ENCODE results near the gene PACS2.

The PACS2 gene

GRCh38 chr14:105392131-105393090 lies 77.9 kb downstream of the PACS2 start:
- no peak overlapping the region for H2AFZ ChIP-seq (ENCODE audit: low read depth, low read length)
- H3K4me3 ChIP-seq (ENCODE audit: insufficient read depth in 1 of 2, low read depth in 1 of 2, low read length in 2 of 2) = peak overlapping the region in 1 of 2 experiments; percentile 16
- no peak overlapping the region for H3K14ac ChIP-seq (ENCODE audit: low read length in 2 of 2)
- H3K18ac ChIP-seq (ENCODE audit: low read depth in 1 of 2, low read length in 2 of 2) = no peak overlapping the region
- H3K4me1 ChIP-seq (ENCODE audit: control insufficient read depth, insufficient read depth, low read depth, low read length) = peaks cover 12% of the 10 kb centered on the region
- H3K4ac ChIP-seq (ENCODE audit: low read depth in 1 of 2, low read length in 2 of 2) = no peak overlapping the region
- WGBS = 95% methylated on average over 40 of the region's 40 CpGs
- no peak overlapping the region for H3K9ac ChIP-seq (ENCODE audit: low read length)
- no peaks in the 10 kb centered on the region for H3K27me3 ChIP-seq (ENCODE audit: control insufficient read depth in 1 of 2, insufficient read depth in 1 of 2, low read length in 2 of 2)
- H3K9me3 ChIP-seq (ENCODE audit: control insufficient read depth, low read length) = no peaks in the 10 kb centered on the region
- no peak overlapping the region for H2AK5ac ChIP-seq (ENCODE audit: low read length, severe bottlenecking)
- H3K27ac ChIP-seq (ENCODE audit: low read length, poor library complexity, severe bottlenecking) = no peak overlapping the region
- no peak overlapping the region for H2BK120ac ChIP-seq (ENCODE audit: low read depth, low read length)
- H3K23ac ChIP-seq (ENCODE audit: low read length in 2 of 2) = no peak overlapping the region
- no peak overlapping the region for H4K91ac ChIP-seq (ENCODE audit: low read length)
- no peak overlapping the region for H2BK15ac ChIP-seq (ENCODE audit: low read depth, poor library complexity, severe bottlenecking)
- no peaks in the 10 kb centered on the region for H3K79me1 ChIP-seq (replicated peaks; ENCODE audit: low read length, poor library complexity, severe bottlenecking)
- H4K8ac ChIP-seq (ENCODE audit: low read length) = no peak overlapping the region
- no peak overlapping the region for H2BK5ac ChIP-seq (ENCODE audit: low read depth, low read length, poor library complexity, severe bottlenecking)
- H3K36me3 ChIP-seq (ENCODE audit: control insufficient read depth in 1 of 2, insufficient read depth in 2 of 2, low read depth in 1 of 2, low read length in 2 of 2) = peaks cover 22 to 68% of the 10 kb centered on the region in 2 experiments
- no peak for DNase-seq
- H2BK12ac ChIP-seq (ENCODE audit: low read length in 2 of 2) = no peak overlapping the region
- no peak overlapping the region for H3K4me2 ChIP-seq (ENCODE audit: low read length, poor library complexity, severe bottlenecking)

GRCh38 chr14:105393151-105393550 lies 78.6 kb downstream of the PACS2 start:
- Histone ChIP-seq H2BK12ac (ENCODE audit: low read length in 2 of 2) (no peak overlapping the region), H2BK5ac (ENCODE audit: low read depth, low read length, poor library complexity, severe bottlenecking) (no peak overlapping the region), H3K27me3 (ENCODE audit: control insufficient read depth in 1 of 2, insufficient read depth in 1 of 2, low read length in 2 of 2) (no peaks in the 10 kb centered on the region), H2AK5ac (ENCODE audit: low read length, severe bottlenecking) (no peak overlapping the region), H4K91ac (ENCODE audit: low read length) (no peak overlapping the region), H2BK120ac (ENCODE audit: low read depth, low read length) (no peak overlapping the region), H3K4me1 (ENCODE audit: control insufficient read depth, insufficient read depth, low read depth, low read length) (peaks cover 17% of the 10 kb centered on the region), H3K4ac (ENCODE audit: low read depth in 1 of 2, low read length in 2 of 2) (no peak overlapping the region), H3K23ac (ENCODE audit: low read length in 2 of 2) (no peak overlapping the region), H2BK15ac (ENCODE audit: low read depth, poor library complexity, severe bottlenecking) (no peak overlapping the region), H2AFZ (ENCODE audit: low read depth, low read length) (no peak overlapping the region), H3K27ac (ENCODE audit: low read length, poor library complexity, severe bottlenecking) (no peak overlapping the region), H3K9ac (ENCODE audit: low read length) (no peak overlapping the region), H3K9me3 (ENCODE audit: control insufficient read depth, low read length) (no peaks in the 10 kb centered on the region), H3K4me3 (ENCODE audit: insufficient read depth in 1 of 2, low read depth in 1 of 2, low read length in 2 of 2) (no peak overlapping the region), H3K4me2 (ENCODE audit: low read length, poor library complexity, severe bottlenecking) (no peak overlapping the region), H3K36me3 (ENCODE audit: control insufficient read depth in 1 of 2, insufficient read depth in 2 of 2, low read depth in 1 of 2, low read length in 2 of 2) (peaks cover 16 to 60% of the 10 kb centered on the region in 2 experiments), H3K79me1 (replicated peaks; ENCODE audit: low read length, poor library complexity, severe bottlenecking) (no peaks in the 10 kb centered on the region), H3K18ac (ENCODE audit: low read depth in 1 of 2, low read length in 2 of 2) (no peak overlapping the region), H4K8ac (ENCODE audit: low read length) (no peak overlapping the region), H3K14ac (ENCODE audit: low read length in 2 of 2) (no peak overlapping the region)
- DNase-seq = no peak
- WGBS = 94% methylated on average over 14 of the region's 14 CpGs

GRCh38 chr14:105394714-105395537 lies 80.4 kb downstream of the PACS2 start:
- Histone ChIP-seq H2BK12ac (ENCODE audit: low read length in 2 of 2) (no peak overlapping the region), H3K9ac (ENCODE audit: low read length) (no peak overlapping the region), H2BK15ac (ENCODE audit: low read depth, poor library complexity, severe bottlenecking) (no peak overlapping the region), H3K4me3 (ENCODE audit: insufficient read depth in 1 of 2, low read depth in 1 of 2, low read length in 2 of 2) (no peak overlapping the region), H3K23ac (ENCODE audit: low read length in 2 of 2) (no peak overlapping the region), H3K4me1 (ENCODE audit: control insufficient read depth, insufficient read depth, low read depth, low read length) (peaks cover 21% of the 10 kb centered on the region), H2AK5ac (ENCODE audit: low read length, severe bottlenecking) (no peak overlapping the region), H2AFZ (ENCODE audit: low read depth, low read length) (no peak overlapping the region), H3K36me3 (ENCODE audit: control insufficient read depth in 1 of 2, insufficient read depth in 2 of 2, low read depth in 1 of 2, low read length in 2 of 2) (peaks cover 22 to 52% of the 10 kb centered on the region in 2 experiments), H2BK5ac (ENCODE audit: low read depth, low read length, poor library complexity, severe bottlenecking) (no peak overlapping the region), H3K27ac (ENCODE audit: low read length, poor library complexity, severe bottlenecking) (no peak overlapping the region), H3K4ac (ENCODE audit: low read depth in 1 of 2, low read length in 2 of 2) (no peak overlapping the region), H3K4me2 (ENCODE audit: low read length, poor library complexity, severe bottlenecking) (no peak overlapping the region), H3K79me1 (replicated peaks; ENCODE audit: low read length, poor library complexity, severe bottlenecking) (peaks cover 13% of the 10 kb centered on the region), H4K8ac (ENCODE audit: low read length) (no peak overlapping the region), H3K18ac (ENCODE audit: low read depth in 1 of 2, low read length in 2 of 2) (no peak overlapping the region), H4K91ac (ENCODE audit: low read length) (no peak overlapping the region), H3K14ac (ENCODE audit: low read length in 2 of 2) (no peak overlapping the region), H3K27me3 (ENCODE audit: control insufficient read depth in 1 of 2, insufficient read depth in 1 of 2, low read length in 2 of 2) (no peaks in the 10 kb centered on the region), H3K9me3 (ENCODE audit: control insufficient read depth, low read length) (no peaks in the 10 kb centered on the region), H2BK120ac (ENCODE audit: low read depth, low read length) (no peak overlapping the region)
- DNase-seq = no peak
- WGBS = 89% methylated on average over 24 of the region's 25 CpGs

GRCh38 chr14:105395538-105395854 lies 80.9 kb downstream of the PACS2 start:
- Histone ChIP-seq H3K36me3 (ENCODE audit: control insufficient read depth in 1 of 2, insufficient read depth in 2 of 2, low read depth in 1 of 2, low read length in 2 of 2) (peaks cover 28 to 57% of the 10 kb centered on the region in 2 experiments), H3K27me3 (ENCODE audit: control insufficient read depth in 1 of 2, insufficient read depth in 1 of 2, low read length in 2 of 2) (no peaks in the 10 kb centered on the region), H2AK5ac (ENCODE audit: low read length, severe bottlenecking) (no peak overlapping the region), H4K8ac (ENCODE audit: low read length) (no peak overlapping the region), H3K9me3 (ENCODE audit: control insufficient read depth, low read length) (no peaks in the 10 kb centered on the region), H3K9ac (ENCODE audit: low read length) (no peak overlapping the region), H2BK12ac (ENCODE audit: low read length in 2 of 2) (no peak overlapping the region), H3K4me1 (ENCODE audit: control insufficient read depth, insufficient read depth, low read depth, low read length) (peaks cover 21% of the 10 kb centered on the region), H3K14ac (ENCODE audit: low read length in 2 of 2) (no peak overlapping the region), H3K4ac (ENCODE audit: low read depth in 1 of 2, low read length in 2 of 2) (no peak overlapping the region), H3K4me2 (ENCODE audit: low read length, poor library complexity, severe bottlenecking) (no peak overlapping the region), H3K79me1 (replicated peaks; ENCODE audit: low read length, poor library complexity, severe bottlenecking) (peaks cover 19% of the 10 kb centered on the region), H3K23ac (ENCODE audit: low read length in 2 of 2) (no peak overlapping the region), H2BK5ac (ENCODE audit: low read depth, low read length, poor library complexity, severe bottlenecking) (no peak overlapping the region), H2AFZ (ENCODE audit: low read depth, low read length) (no peak overlapping the region), H2BK15ac (ENCODE audit: low read depth, poor library complexity, severe bottlenecking) (no peak overlapping the region), H2BK120ac (ENCODE audit: low read depth, low read length) (no peak overlapping the region), H3K27ac (ENCODE audit: low read length, poor library complexity, severe bottlenecking) (no peak overlapping the region), H3K18ac (ENCODE audit: low read depth in 1 of 2, low read length in 2 of 2) (no peak overlapping the region), H3K4me3 (ENCODE audit: insufficient read depth in 1 of 2, low read depth in 1 of 2, low read length in 2 of 2) (no peak overlapping the region), H4K91ac (ENCODE audit: low read length) (no peak overlapping the region)
- 99% methylated on average over 8 of the region's 8 CpGs for WGBS
- no peak for DNase-seq

All from mesenchymal stem cell (in vitro differentiated cells and primary cell).